CD4-positive, CD25-positive, alpha-beta regulatory T cell (primary cell): ENCODE measurements around the gene CIB4. TPM values are rescaled to one million over a fixed set of nuclear protein-coding genes. Genes with fewer than 3 reads are reported as not detected.

Experiments
- ATAC-seq, 2 donors: fragments of 150-1000 bp; cut with Tn5 transposase; one replicate each; pipeline ENCODE4 v1.10.0; 2021; ENCODE audit warnings: low read depth in 2 of 2, moderate number of reproducible peaks in 2 of 2, moderate library complexity in 1 of 2
- DNase-seq, 3 donors: peaks; one replicate each; pipeline versions ENCODE4 v3.0.0 to v3.0.0-alpha.2; 2012 to 2022; ENCODE audit warnings: mixed read lengths in 1 of 3
- H3K27ac ChIP-seq: one replicate; pipeline ENCODE4 v1.7.0; 2013; ENCODE audit warnings: mild to moderate bottlenecking, low read length; ENCODE audit not compliant: insufficient read depth, poor library complexity, severe bottlenecking
- H3K27me3 ChIP-seq: one replicate; pipeline ENCODE4 v1.7.0; 2013; ENCODE audit warnings: low read length; ENCODE audit not compliant: control insufficient read depth, insufficient read depth
- H3K36me3 ChIP-seq: one replicate; pipeline ENCODE4 v1.7.0; 2013; ENCODE audit warnings: mild to moderate bottlenecking, low read length, moderate library complexity; ENCODE audit not compliant: control insufficient read depth, insufficient read depth
- H3K4me1 ChIP-seq: 2 replicates; pipeline ENCODE4 v1.7.0; 2013; ENCODE audit warnings: mild to moderate bottlenecking, low read length; ENCODE audit not compliant: insufficient read depth, control insufficient read depth, poor library complexity, severe bottlenecking
- H3K4me3 ChIP-seq: one replicate; pipeline ENCODE4 v1.7.0; 2013; ENCODE audit warnings: low read depth, mild to moderate bottlenecking, low read length, moderate library complexity
- H3K9me3 ChIP-seq, 2 experiments: 1 replicate in 1 of 2; 2 replicates in 1 of 2; pipeline ENCODE4 v1.7.0; 2013; ENCODE audit warnings: low read length in 2 of 2, mild to moderate bottlenecking in 1 of 2, moderate library complexity in 1 of 2; ENCODE audit not compliant: control insufficient read depth in 2 of 2
- H3K27ac Mint-ChIP-seq, 3 donors: one replicate each; pipeline ENCODE4 v1.8.0; 2020 to 2022; ENCODE audit warnings: mild to moderate bottlenecking in 3 of 3, mixed read lengths in 3 of 3, moderate library complexity in 2 of 3
- H3K27me3 Mint-ChIP-seq: one replicate; pipeline ENCODE4 v1.8.0; 2022; ENCODE audit warnings: mild to moderate bottlenecking, mixed read lengths
- H3K36me3 Mint-ChIP-seq: one replicate; pipeline ENCODE4 v1.8.0; 2020; ENCODE audit warnings: mixed read lengths
- H3K4me1 Mint-ChIP-seq, 4 donors: one replicate each; pipeline ENCODE4 v1.8.0; 2020 to 2022; ENCODE audit warnings: mixed read lengths in 4 of 4, mild to moderate bottlenecking in 1 of 4
- H3K4me3 Mint-ChIP-seq, 4 donors: one replicate each; pipeline ENCODE4 v1.8.0; 2020 to 2022; ENCODE audit warnings: mild to moderate bottlenecking in 4 of 4, mixed read lengths in 4 of 4, moderate library complexity in 3 of 4
- H3K9me3 Mint-ChIP-seq, 7 donors: one replicate each; pipeline ENCODE4 v1.8.0; 2020 to 2022; ENCODE audit warnings: mixed read lengths in 7 of 7, mild to moderate bottlenecking in 3 of 7, moderate library complexity in 2 of 7
- polyA plus RNA-seq, 4 donors: library from polyadenylated mRNA; unstranded; fragments of 300-500 nt; fragmentation: Illumina TruSeq; gene quantifications; one replicate each; pipeline ENCODE4 v1.2.3, GENCODE V29; 2021
- total RNA-seq: library from RNA; stranded (reverse); gene quantifications from one replicate; pipeline ENCODE4 v1.2.3, GENCODE V29; 2022

Gene CIB4
- total and polyA plus RNA-seq, 5 donors from 2014 or later = not detected

GRCh38 chr2:26566081-26566375, 75.1 kb downstream of the CIB4 start:
- no peaks in the 10 kb centered on the region for H3K9me3 ChIP-seq
- no peaks in the 10 kb centered on the region for H3K36me3 Mint-ChIP-seq
- H3K4me3 ChIP-seq = no peak overlapping the region
- peaks cover 9% of the 10 kb centered on the region for H3K4me1 ChIP-seq
- peaks cover 7% of the 10 kb centered on the region for H3K27me3 ChIP-seq
- H3K27ac Mint-ChIP-seq = no peak overlapping the region
- DNase-seq (no peak), ATAC-seq (no peak)
- no peak overlapping the region for H3K27ac ChIP-seq
- no peaks in the 10 kb centered on the region for H3K36me3 ChIP-seq
- peaks cover 0 to 8% (median 6%) of the 10 kb centered on the region in 4 donors for H3K4me1 Mint-ChIP-seq
- no peaks in the 10 kb centered on the region for H3K9me3 Mint-ChIP-seq
- H3K4me3 Mint-ChIP-seq = no peak overlapping the region
- H3K27me3 Mint-ChIP-seq = peaks cover 57% of the 10 kb centered on the region

GRCh38 chr2:26564121-26564644, 77.0 kb downstream of the CIB4 start:
- peaks cover 0 to 8% (median 6%) of the 10 kb centered on the region in 4 donors for H3K4me1 Mint-ChIP-seq
- no peak overlapping the region for H3K27ac ChIP-seq
- no peaks in the 10 kb centered on the region for H3K9me3 ChIP-seq
- peaks cover 9% of the 10 kb centered on the region for H3K4me1 ChIP-seq
- DNase-seq = no peak
- peaks cover 72% of the 10 kb centered on the region for H3K27me3 Mint-ChIP-seq
- peaks cover 10% of the 10 kb centered on the region for H3K27me3 ChIP-seq
- H3K36me3 Mint-ChIP-seq = no peaks in the 10 kb centered on the region
- no peak overlapping the region for H3K4me3 ChIP-seq
- no peaks in the 10 kb centered on the region for H3K9me3 Mint-ChIP-seq
- H3K4me3 Mint-ChIP-seq = no peak overlapping the region
- no peak overlapping the region for H3K27ac Mint-ChIP-seq
- H3K36me3 ChIP-seq = no peaks in the 10 kb centered on the region
- ATAC-seq = no peak

DNA sequence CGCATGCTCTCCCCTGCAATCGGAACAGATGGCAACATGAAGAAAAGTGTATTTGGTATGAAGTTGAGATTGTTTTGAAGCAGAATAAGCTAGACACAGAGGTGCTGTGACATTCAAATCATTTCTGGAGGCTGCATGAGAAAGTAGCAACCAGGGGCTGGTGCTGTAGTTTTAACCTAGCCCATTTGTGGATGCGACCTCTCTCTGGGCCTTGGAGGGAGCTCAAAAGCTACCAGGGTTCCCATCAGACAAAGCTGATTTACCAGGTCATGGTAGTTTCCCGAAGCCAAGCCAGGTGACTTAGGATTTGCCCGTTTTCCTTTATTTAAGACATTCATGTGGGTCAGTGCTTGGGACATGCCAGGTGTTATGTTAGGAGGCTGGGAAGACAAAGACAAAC, 77.5 kb downstream of the CIB4 start:
- DNase-seq = no peak
- peaks cover 10% of the 10 kb centered on the region for H3K27me3 ChIP-seq
- no peak overlapping the region for H3K27ac ChIP-seq
- ATAC-seq = no peak
- no peak overlapping the region for H3K4me3 Mint-ChIP-seq
- no peaks in the 10 kb centered on the region for H3K9me3 Mint-ChIP-seq
- peaks cover 0 to 8% (median 6%) of the 10 kb centered on the region in 4 donors for H3K4me1 Mint-ChIP-seq
- H3K36me3 ChIP-seq = no peaks in the 10 kb centered on the region
- no peaks in the 10 kb centered on the region for H3K36me3 Mint-ChIP-seq
- no peak overlapping the region for H3K27ac Mint-ChIP-seq
- H3K27me3 Mint-ChIP-seq = peaks cover 73% of the 10 kb centered on the region
- H3K9me3 ChIP-seq = no peaks in the 10 kb centered on the region
- peaks cover 9% of the 10 kb centered on the region for H3K4me1 ChIP-seq
- no peak overlapping the region for H3K4me3 ChIP-seq

DNA sequence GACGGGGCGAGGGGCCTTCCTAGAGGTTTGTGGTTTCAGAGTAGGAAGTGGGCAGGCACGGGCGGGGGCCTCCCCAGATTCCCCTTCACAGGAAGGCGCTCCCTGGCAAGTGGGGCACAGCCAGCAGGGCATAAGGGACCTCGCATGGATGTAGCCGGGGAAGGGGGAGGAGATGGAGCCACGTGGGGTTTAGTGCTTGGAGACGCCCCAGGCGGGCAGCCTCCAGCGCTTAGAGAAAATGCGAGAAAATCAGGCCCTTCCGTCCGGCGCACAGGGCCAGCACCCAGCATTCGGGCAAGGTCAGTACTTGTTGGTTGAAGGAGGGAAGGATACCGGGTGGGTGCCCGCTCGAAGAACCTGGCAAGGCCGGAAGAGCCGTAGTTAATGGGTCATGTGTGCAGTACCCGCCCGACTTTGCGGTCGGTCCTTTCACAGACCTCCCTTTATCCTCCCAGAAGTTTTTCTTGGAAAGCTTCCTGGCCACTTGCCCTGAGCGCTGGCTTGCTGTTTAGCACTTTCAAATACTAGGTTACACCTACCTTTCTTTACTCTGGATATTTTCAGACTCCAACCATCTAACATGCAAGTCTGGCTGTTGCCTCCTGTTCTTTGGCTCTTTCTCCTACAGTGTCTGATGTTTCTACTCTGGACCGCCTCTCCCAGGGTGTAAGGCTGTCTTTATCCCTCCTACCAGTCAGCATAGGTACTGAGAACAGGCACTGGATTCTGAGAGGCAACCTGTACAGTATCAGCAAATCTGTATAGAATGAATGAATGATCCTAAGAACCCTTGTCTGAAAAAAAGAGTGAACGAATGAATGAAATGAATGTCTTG, 78.1 kb downstream of the CIB4 start:
- H3K4me1 ChIP-seq = peaks cover 9% of the 10 kb centered on the region
- peaks cover 74% of the 10 kb centered on the region for H3K27me3 Mint-ChIP-seq
- no peaks in the 10 kb centered on the region for H3K9me3 ChIP-seq
- DNase-seq (no peak), ATAC-seq (no peak)
- peaks cover 0 to 8% (median 6%) of the 10 kb centered on the region in 4 donors for H3K4me1 Mint-ChIP-seq
- H3K4me3 ChIP-seq = no peak overlapping the region
- no peak overlapping the region for H3K27ac ChIP-seq
- H3K36me3 ChIP-seq = no peaks in the 10 kb centered on the region
- H3K36me3 Mint-ChIP-seq = no peaks in the 10 kb centered on the region
- H3K4me3 Mint-ChIP-seq = no peak overlapping the region
- no peaks in the 10 kb centered on the region for H3K9me3 Mint-ChIP-seq
- H3K27ac Mint-ChIP-seq = no peak overlapping the region
- H3K27me3 ChIP-seq = peaks cover 10% of the 10 kb centered on the region

GRCh38 chr2:26561918-26562810, 79.0 kb downstream of the CIB4 start:
- no peaks in the 10 kb centered on the region for H3K36me3 ChIP-seq
- Mint-ChIP-seq H3K9me3 (no peaks in the 10 kb centered on the region), H3K36me3 (no peaks in the 10 kb centered on the region), H3K4me1 (peaks cover 0 to 8% (median 6%) of the 10 kb centered on the region in 4 donors), H3K27me3 (peaks cover 79% of the 10 kb centered on the region), H3K4me3 (no peak overlapping the region), H3K27ac (no peak overlapping the region)
- DNase-seq (peak in 1 of 3 donors; percentile 20), ATAC-seq (peak in 1 of 2 donors; percentile 39)
- H3K4me1 ChIP-seq = peaks cover 9% of the 10 kb centered on the region
- no peaks in the 10 kb centered on the region for H3K9me3 ChIP-seq
- no peak overlapping the region for H3K27ac ChIP-seq
- H3K27me3 ChIP-seq = peaks cover 10% of the 10 kb centered on the region
- no peak overlapping the region for H3K4me3 ChIP-seq

GRCh38 chr2:26561376-26561775, 79.8 kb downstream of the CIB4 start:
- H3K27me3 ChIP-seq = peaks cover 10% of the 10 kb centered on the region
- ATAC-seq (no peak), DNase-seq (no peak)
- no peaks in the 10 kb centered on the region for H3K9me3 Mint-ChIP-seq
- no peak overlapping the region for H3K27ac ChIP-seq
- peaks cover 9% of the 10 kb centered on the region for H3K4me1 ChIP-seq
- peaks cover 0 to 8% (median 6%) of the 10 kb centered on the region in 4 donors for H3K4me1 Mint-ChIP-seq
- no peak overlapping the region for H3K4me3 Mint-ChIP-seq
- H3K4me3 ChIP-seq = no peak overlapping the region
- no peaks in the 10 kb centered on the region for H3K36me3 ChIP-seq
- H3K9me3 ChIP-seq = no peaks in the 10 kb centered on the region
- H3K27ac Mint-ChIP-seq = no peak overlapping the region
- H3K27me3 Mint-ChIP-seq = peaks cover 73% of the 10 kb centered on the region
- no peaks in the 10 kb centered on the region for H3K36me3 Mint-ChIP-seq

- peaks cover 10% of the 10 kb centered on the region for H3K27me3 ChIP-seq
- no peak overlapping the region for H3K27ac ChIP-seq
- no peaks in the 10 kb centered on the region for H3K36me3 Mint-ChIP-seq
- H3K4me1 ChIP-seq = peaks cover 9% of the 10 kb centered on the region
- H3K4me1 Mint-ChIP-seq = peaks cover 0 to 8% (median 6%) of the 10 kb centered on the region in 4 donors
- H3K4me3 Mint-ChIP-seq = no peak overlapping the region
- no peaks in the 10 kb centered on the region for H3K9me3 Mint-ChIP-seq
- peaks cover 68% of the 10 kb centered on the region for H3K27me3 Mint-ChIP-seq
- no peak for ATAC-seq
- DNase-seq = no peak
- no peaks in the 10 kb centered on the region for H3K9me3 ChIP-seq
- H3K4me3 ChIP-seq = no peak overlapping the region
- no peak overlapping the region for H3K27ac Mint-ChIP-seq
- H3K36me3 ChIP-seq = no peaks in the 10 kb centered on the region
Observed at GRCh38 chr2:26560892-26561291, 80.3 kb downstream of the CIB4 start.
